Hematopoietic multipotent progenitor cell (in vitro differentiated cells): ENCODE measurements around the gene NPAS3. TPM values are rescaled to one million over a fixed set of nuclear protein-coding genes. Genes with fewer than 3 reads are reported as not detected.

ENCODE experiments used
- DNase-seq, 3 donors: peaks; one replicate each; pipeline ENCODE4 v3.0.0-alpha.2; 2011 to 2015; ENCODE audit warnings: low read depth in 2 of 3, low spot score in 2 of 3
- total RNA-seq: library from RNA; depleted of rRNA; stranded (reverse); fragments of >200 nt; gene quantifications from one replicate; pipeline ENCODE4 v1.2.3, GENCODE V29; 2012

The NPAS3 gene
- total RNA-seq, 1 donor, result 0.27 TPM

DNA sequence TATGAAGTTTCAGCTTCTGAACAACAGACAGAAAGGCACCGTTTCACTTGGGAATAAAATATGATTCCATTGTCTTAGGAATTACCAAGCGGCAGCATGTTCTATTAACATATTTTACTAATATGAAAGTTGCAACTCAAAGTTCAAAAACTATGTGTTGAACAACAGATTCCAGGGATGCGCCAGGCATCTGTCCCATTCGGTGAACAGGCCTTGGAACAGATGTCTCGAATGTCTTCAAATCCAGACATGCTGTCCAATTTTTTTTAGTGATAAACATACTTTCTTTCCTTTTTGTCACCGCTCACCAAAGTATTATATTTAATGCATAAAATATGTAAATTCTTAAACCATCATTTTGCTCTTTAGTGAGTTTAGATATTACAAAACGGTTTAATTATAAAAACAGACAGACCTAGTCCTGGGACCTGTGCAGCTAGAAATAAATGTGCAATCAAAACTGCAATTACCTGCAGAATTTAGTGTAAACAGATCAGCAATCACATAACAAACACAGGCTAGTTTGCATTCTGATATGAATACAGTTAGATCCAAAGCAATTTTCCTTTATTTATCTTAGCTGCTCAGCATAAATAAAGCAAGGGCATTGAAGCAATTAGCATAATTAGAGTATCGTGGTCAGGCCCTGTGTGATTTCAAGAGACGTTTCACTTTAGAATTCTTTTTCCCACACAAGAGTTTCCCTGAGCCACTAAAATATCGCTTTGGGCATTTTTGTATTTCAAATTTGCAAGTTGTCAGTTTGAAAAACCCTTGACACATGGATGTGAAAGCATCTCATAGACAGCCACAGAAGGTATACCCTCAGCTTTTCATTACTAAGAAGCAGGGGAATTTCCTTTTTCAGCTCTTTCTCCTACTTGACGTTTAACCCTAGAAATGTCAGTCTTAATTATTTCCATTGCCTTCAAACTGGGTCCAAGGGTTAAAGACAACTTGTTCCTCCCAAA, 591.4 kb downstream of the NPAS3 start:
- no peak for DNase-seq

DNA sequence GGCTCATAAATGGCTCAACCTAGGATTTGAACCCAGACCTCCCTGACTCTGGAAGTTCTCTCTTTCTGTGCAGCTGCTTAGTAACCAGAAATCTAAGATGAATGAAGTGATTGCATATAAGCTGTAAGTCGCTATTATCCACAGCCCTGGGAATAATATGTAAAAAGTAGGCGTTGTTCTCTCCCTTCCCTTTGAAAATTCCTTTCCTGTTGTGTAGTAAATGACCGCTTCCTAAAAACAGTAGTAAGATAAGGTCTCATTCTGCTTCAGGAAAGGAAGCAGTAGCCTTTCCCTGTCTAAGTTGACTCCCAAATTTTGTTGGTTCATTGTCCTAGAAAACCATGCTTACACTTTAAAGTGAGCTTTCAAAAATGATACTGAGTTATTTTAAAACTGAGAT, 593.9 kb downstream of the NPAS3 start:
- no peak for DNase-seq

DNA sequence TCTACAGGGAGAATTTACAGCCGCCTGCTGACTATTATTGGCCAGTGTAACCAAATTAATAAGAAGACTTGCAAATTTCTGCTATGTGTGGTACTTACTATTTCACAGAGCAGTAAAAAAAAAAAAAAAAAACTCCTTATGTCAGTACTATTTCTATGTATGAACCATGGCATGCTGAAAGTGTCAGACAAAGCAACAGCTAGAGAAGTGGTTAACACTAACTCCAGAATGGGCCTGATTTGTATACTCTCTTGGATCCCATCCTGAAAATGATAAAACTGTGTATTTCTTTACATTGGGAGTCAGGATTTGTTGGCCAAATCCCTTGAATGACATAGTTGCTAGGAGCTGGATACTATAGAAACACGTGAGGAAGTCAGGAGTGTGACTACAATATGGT, 595.4 kb downstream of the NPAS3 start:
- DNase-seq, result no peak

DNA sequence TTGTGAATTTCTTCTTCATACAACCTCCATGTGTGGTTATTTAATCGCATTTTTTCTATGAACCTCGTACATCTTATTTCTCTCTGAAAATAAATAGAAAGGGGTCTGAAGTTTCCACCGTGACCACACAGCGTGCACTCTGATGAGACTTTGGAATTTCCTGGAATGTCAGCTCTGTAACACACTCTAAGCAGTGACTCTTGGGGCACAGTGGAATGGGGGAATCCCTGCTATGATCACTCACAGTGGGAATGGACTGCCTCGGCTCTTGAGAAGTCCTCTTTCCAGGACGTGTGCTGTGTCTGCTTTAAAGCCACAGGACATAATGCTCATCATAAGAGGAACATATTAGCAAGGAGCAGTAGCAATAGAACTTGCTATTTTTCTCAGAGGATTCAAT, 596.0 kb downstream of the NPAS3 start:
- DNase-seq, result no peak

DNA sequence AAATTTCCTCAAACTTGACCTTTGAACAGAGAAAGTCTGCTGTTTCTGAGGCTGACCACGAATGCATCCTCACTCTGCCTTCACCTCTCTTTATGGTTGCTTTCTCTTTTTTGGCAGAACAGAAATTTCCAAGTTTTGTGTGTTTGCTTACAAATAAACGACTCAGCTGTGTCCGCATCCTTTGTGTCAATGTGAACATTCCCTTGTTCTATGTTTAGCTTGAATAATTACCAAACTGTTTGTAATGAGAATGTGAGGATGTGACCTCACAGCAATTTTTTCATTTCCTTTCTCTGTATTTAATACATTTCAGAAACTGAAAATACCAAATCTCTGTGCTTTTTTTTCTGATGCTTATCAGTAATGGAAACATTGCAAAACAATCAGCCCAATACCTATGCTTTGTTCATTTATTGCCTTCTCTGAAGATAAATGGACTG, 601.3 kb downstream of the NPAS3 start:
- DNase-seq, result no peak

DNA sequence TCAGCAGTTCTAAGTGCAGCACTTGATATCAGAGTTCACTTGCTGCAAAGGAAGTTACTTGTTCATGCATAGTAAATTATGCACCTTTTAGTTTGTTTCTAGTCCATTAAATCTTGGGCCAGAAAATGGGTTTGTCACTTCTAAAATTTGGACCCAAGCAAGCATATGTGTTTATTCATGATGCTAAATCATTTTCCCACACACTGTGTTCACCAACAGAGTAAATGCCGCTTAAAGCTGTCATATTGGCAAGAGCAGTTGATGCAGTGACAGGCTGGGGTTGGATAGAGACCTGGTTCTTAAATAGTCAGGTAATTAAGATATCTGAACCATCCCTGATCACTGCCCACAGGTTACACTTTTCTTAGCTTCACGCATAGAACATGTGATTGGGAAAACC, 602.5 kb downstream of the NPAS3 start:
- DNase-seq, result no peak

DNA sequence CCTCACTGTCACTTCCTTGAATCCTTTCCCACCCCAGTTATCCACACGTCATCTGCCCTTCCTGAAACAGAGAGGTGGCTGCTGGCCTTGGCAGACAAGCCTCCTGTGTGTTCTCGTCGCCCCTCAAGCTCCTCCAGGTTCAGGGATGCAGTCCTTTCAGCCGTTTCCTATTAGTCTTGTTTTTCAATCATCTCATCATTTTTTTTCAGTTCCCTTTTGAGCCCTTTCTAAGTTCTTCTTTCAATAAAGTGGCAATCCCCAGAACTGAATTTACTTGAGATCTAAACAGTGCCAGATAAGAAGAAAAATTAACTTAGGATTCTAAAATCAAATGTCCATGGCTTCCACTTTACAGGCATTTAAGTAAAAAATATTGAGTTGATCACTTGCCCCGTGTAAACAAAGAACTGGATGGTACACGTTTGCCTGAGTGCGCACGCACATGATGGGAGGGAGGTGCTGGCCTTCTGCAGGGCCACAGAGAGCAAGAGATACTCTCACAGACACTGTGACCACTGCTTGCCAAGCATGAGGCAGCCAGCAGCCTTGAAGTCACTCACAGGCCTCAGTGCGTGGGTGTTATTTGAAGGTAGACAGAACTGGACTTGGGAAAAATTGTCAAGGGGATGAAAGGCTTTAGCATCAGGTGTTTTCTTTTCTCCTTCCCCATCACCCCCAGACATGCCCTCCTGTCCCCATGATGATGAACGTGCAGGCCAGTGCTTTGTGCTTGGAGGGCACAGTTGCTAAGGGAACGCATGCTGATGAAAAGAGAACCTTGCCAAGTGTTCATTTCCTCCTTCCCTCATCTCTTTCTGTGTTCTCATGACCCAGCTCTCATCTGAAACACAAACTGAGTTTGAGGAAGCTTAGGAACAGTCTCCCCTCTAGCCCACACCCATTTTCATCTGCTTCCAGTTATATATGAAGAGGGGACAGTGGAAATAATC, 603.9 kb downstream of the NPAS3 start:
- peak in 1 of 3 donors; percentile 28 for DNase-seq

DNA sequence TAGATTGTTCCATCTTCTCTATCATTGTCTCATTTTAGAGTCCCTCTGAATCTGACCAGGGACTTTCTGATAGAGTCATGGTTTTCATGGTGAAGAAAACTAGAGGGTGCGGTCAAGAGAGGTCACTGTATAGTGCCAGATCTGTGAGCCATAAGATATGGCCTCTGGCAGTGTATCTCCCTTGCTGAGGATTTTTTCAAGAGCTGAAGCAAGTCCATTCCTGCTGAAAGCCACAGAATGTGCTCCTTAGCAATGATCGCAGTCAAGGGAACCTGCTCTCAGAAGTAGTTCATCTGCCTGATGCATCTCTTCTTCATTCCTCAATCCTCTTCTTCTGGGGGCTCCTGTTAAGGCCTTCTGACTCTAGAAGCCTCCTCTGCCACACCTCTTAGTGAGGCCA, 607.0 kb downstream of the NPAS3 start:
- DNase-seq, result no peak

DNA sequence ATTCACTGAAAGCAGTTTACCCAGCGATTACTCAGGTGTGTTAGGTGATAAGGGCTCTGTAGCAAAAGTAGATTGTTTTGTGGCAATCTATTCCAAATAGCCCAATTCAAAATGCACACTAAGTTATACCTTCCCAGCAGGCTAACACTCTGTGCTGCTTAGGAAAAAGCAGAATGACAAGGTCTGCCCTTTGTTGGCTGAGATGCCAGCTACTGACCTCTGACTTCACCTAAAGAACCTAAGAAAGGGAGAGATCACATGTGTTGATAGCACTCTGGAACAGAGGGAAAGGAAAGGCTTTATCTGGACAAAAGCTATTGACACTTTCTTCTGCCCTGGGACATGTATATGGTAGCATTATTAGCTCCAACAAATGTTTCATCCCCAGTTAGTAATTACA, 609.9 kb downstream of the NPAS3 start:
- DNase-seq, result no peak

DNA sequence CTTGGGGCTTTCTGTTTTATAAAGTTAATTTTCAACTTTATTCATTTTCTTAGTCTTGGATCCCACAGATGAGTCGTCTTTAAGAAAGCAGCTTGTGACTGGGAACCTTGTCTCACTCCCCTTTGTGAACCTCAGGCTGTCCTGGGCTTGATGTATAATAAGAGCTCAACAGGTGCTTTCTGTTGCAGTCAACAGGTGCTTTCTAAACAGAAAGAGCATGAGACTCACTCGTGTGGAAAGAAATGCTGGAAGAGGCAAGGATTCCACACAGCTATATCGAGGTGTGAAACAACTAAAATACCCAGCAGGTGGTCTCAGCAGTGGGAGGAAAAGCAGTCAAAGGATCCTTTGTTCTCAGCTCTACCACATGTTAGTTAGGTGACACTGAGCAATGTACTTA, 613.3 kb downstream of the NPAS3 start:
- no peak for DNase-seq

DNA sequence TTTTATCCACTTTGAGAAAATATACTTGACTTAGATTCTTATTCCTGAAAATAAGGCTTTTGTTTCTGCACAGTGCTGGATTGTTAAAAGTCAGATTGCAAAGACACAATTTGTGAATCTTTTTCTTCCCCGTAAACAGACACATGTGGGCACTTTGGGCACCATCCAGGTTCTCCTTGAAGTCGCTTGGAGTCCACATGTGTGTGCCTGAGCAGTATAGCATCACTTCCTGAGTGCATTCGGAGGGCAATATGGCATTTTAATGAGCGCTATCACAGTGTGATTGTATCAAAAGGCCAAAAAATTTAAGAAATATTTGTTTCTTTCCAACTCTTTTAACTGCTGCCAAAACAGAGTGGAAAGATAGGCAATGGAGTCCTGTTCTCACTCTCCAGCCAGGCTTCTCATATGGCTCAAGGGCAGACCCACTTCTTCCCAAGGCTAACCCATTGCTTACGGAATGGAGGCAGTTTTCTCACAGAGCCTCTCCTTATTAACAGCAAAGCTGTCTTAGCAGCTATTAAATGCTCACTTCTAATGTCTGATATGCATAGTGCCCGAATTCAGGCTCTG, 615.1 kb downstream of the NPAS3 start:
- DNase-seq, result no peak

DNA sequence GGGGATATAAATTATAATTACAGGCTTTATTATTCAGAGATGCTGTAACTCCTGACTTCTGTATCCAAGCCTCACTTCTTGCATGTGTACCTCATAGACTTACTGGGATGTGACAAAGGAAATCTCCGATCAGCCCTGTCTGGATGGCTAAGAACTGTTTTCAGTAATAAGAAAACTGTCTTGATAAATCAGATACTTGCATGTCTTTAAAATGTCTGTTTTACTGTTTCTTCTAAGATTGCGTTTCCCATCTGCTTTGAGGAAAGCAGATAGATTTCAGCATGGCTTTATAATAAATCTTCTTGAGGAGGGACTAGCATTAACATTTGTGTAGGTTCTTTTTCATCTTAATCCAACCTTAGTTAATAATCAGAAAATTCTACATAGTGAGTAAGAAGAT, 616.3 kb downstream of the NPAS3 start:
- no peak for DNase-seq

DNA sequence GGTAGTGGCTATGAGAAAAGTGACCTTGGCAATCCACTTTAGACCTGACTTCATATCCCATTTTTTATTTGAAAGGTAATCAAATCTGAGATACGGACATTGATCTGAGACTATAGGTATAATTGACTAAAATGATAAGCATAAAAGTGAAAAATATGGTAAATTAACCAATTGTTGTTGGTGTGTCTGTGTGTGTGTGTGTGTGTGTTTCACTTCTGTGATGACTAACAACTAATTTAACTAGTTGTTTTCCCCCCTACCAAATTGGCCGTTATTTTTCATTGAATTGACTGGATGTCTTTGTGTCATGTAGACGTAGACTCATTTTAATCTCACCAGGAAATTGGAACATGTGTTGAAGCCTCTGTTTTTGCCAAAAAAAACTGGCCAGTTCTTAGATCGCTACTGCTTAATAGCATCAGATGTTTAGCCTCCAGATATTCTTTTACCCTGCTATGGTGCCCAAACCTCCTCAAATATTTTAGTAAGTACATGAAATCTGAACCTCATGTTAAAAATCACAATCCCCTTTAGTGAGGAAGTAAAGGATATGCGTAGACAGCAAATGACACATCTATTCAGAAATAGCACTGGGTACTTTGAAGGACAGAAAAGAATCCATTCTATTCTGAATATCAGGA, 617.2 kb downstream of the NPAS3 start:
- no peak for DNase-seq

DNA sequence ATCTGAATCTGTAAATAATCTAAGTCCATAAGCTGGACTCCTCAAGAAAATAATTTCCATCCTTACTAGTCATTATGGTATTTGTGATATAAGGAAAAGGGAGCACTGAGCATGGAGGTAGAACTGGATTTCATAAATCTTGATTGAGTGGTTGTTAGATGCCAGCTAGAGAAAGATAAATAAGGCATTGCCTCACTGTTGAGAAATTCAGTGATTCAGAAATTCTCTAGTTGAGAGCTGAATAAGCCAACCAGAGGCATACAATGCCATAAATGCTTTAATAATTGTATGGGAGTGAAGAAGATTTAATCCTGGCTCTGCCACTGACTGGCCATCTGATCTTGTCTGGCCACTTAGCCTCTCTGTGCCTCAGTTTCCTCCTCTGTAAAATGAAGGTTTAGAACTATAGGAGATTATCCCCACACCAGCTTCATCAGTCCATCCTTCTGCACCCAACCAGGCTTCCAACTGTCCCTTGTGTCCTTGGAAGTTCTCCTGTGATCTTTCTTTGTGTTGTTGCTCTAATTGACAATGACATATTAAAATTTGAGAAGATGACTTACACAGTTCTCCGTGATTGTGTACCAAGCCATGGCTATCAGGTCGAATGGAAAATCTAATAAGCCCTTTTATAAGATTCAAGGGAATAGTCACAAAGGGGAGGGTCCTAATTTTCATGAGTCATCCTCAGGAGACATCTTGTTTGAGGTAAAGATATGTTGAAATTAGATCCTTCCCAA, 617.9 kb downstream of the NPAS3 start:
- no peak for DNase-seq

DNA sequence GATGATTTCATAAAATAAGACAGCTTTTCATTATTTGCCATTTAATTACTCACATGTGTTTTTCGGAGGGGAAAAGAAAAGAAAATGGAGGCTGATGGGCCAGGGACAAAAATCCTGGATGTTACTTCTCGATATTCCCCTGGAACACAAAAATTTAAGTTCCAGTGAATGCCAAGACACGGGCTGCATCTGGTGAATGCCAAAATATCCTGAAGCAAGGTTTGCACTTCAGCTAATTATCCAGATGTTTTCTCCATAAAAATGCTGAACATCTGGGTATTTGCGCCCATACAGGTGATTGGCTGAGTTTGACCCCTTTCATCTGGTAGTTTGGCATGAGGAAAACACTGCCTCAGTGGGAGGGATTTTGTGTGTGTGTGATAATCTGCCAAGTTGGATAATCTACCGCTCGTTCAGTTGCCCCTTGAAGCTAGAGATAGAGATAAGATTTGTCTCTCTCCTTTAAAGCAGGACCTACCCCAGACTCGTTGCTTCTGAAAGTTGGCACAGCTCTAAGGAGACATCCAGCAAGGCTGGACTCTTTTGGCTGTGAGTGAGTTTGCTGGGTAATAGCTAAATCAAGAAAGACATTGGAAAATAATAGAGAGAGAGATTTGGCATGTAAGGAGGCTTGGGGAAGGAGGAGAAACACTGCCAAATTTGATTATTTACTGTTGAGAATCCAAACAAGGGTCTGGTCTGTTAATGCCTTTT, 622.2 kb downstream of the NPAS3 start:
- DNase-seq, result no peak

DNA sequence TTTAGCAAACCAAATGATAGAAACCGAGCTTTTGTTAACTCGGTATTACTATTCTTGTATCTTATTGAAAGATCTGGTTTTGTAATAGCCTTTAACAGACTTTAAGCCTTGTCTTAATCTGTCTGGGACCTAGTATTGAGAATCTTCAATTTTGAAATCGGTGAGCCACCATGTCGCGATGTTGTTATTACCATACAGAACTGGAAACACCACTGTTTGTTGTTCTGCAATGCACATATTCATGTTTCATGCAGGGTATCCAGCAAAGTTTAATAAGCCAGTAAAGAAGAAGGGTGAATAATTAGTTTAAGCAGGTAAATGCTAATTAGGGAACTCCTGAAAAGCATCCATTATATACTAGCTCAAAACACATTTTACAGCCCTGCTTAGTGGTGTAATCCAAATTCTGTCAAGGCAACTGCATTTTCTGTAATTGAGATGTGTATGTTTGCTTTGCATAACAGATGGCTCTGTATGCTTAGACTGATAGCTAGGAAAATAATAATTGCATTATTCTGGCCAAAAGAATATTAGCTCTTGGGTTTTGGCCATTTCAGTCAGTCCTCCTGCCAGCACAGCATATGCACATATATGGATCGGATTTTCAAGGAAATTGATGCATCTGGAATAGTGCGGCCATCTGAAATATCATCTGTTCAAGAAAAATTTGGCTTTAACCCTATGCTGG, 623.0 kb downstream of the NPAS3 start:
- no peak for DNase-seq

DNA sequence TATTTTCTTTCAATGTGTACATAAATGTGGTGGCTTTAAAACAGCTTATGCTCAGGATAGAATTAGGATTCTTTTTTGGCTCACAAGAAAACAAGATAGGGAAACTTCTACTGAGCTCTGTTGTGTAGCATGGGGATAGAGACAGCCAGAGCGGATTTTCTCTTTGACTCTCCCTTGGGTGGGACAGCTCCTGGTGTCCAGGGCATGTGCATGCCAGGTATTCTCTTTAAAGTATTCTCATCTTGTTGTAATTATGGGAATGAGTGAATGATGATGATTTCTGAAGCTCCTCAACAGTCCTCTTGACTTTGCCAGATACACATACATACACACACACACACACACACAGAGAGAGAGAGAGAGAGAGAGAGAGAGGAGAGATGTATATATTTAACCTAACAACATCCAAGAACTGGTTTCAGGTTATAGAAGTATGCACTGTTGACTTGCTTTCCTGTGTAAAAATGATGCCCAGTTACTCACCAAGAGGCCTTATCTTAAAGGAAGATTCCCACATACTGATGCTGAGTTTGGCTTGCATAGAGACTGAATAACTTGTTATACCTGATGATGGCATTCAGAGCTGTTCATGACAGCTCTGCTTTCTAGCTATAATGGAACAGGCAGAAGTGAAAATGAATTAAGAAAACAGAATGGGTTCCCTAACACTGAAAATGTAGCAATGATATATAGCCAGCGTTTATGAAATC, 624.7 kb downstream of the NPAS3 start:
- no peak for DNase-seq

DNA sequence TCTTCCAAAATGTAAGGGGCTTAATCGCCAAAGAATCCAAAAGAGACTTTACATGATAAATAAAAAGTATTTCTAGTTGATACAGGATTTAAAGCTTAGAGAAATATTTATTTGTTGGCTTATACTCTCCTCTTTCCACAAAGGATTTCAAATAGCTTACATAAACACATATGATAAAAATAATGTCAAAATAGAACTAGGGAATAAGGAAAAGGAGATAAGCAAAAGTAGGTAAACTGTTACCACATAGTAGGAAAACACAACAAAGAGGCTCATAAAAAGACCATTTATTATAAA, 625.2 kb downstream of the NPAS3 start:
- DNase-seq, result no peak
